HG03432 (cell line): ENCODE data around the gene DTNBP1.

ENCODE experiments used
- ATAC-seq: cut with Tn5 transposase; IDR thresholded peaks from one replicate; pipeline ENCODE4 v1.9.1; 2021; ENCODE audit warnings: mild to moderate bottlenecking, moderate library complexity; ENCODE audit not compliant: unreplicated experiment

DTNBP1 gene

DNA sequence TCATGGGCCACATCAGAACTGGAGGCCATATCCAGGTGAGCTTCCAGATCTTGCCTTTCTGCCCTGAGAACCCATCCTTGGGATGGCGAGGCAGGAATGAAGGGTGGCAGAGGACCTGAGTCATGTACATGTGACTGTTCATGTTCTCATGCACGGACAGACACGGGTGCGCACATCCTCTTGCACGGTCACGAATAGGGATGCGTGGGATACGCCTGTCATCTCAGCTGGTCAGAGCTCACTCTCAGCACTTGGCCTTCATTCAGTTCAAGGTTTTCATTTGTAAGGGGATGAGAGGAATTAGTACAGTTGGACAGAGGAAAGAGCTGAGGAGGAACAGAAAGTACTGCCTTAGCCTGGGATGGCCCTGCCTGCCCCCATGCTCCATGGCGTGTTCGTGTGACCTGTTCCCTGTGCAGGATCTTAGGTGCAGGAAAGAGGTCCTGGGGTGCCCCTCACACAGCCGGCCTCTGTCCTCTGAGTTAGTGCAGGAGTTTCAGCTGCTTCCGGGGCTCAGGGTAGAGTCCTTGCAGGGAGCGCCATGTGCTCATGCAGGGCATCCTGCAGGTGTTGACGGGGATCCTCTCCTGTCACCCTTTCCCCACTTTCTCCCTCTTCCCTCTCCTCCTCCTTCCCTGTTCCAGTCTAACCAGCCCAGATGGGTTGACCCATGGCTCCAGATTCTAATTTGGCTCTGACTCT is 173.4 kb downstream of the DTNBP1 start:
- no peak for ATAC-seq

DNA sequence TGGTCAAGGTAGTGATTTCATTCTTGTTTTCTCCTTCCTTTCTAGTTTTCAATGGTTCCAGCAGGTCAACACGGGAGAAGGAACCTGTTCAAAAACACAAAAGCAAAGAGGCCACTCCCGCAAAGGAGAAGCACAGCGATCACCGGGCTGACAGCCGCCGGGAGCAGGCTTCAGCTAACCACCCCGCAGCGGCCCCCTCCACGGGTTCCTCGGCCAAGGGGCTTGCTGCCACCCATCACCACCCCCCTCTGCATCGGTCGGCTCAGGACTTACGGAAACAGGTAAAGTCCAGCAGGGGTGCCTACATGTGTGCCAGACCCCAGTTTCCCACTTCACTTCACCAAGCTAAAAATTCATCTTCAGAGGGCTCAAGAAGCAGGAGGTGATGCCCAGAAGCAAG is 175.6 kb downstream of the DTNBP1 start:
- no peak for ATAC-seq

DNA sequence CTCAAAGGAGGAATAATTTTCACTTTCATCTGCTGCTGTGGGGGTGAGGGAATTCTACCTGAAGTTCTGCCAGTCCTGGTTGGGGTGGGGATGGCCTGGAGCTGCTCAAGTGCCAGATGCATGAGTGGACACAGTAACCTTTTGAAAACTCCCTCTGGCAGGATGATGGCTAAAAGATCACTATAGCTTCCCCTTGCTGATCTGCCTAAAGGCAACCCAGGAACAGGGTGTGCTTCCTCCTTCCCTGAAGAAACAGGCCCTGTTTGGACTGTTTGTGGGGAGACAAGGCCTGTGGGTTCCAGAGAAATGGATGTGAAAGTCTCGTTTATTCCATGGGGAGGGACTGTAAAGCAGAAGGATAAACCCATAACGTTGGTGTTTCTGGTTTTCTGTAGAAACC is 176.9 kb downstream of the DTNBP1 start:
- no peak for ATAC-seq

DNA sequence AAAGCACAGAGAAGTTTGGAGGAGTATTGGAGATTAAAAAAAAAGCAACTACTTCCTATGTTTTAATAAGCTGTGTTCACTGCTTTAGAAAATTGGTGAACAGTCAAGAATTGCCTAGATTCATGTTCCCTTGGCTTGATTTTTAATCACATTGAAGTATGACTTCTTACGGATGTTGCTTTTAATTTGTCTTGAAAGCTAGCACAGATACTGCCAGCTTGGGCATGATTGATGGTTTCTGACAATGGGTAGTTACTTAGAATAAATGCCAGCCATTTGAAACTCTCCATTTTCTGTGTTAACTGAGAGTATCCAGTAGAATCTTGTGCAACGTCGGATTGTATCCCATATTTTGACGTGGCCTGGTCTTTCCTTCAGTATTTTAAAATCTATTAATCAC is 178.0 kb downstream of the DTNBP1 start:
- ATAC-seq, result no peak

DNA sequence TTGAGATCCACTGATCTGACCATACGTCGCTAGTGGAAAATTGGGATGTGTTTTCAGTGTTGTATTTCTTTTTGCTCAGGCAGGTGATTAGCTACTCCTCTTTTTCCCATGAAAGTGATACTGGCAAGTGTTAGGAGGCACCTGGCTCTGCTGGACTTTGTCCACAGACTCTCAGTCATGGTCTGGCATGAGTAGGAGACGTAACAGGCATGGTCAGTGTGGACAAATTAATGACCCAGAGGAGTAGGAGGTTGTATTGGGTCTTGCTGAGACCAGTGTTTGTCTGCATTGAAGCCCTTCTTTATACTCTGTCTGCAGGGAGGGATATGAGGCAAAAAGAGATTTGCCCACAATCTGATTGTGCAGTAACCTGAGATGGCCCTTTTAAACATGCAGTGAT is 178.7 kb downstream of the DTNBP1 start:
- ATAC-seq, result no peak

DNA sequence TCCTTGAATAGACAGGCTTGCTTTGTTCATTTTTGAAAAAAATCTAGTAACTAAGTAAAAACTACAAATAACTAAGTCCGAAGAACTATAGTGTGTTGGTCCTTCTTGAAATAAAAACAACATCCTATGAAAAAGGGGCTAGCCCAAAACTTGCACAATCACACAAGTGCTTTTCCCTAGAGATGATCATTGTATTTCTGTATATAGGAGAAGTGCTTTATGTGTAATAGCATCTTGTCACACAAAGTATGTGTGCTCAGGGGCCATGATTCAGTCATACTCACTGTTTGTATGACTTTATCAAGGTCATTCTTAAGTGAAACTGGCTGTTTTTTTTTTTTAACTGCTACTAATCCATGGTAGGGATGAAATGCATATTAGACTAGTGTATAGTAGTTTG is 179.8 kb downstream of the DTNBP1 start:
- ATAC-seq, result no peak

DNA sequence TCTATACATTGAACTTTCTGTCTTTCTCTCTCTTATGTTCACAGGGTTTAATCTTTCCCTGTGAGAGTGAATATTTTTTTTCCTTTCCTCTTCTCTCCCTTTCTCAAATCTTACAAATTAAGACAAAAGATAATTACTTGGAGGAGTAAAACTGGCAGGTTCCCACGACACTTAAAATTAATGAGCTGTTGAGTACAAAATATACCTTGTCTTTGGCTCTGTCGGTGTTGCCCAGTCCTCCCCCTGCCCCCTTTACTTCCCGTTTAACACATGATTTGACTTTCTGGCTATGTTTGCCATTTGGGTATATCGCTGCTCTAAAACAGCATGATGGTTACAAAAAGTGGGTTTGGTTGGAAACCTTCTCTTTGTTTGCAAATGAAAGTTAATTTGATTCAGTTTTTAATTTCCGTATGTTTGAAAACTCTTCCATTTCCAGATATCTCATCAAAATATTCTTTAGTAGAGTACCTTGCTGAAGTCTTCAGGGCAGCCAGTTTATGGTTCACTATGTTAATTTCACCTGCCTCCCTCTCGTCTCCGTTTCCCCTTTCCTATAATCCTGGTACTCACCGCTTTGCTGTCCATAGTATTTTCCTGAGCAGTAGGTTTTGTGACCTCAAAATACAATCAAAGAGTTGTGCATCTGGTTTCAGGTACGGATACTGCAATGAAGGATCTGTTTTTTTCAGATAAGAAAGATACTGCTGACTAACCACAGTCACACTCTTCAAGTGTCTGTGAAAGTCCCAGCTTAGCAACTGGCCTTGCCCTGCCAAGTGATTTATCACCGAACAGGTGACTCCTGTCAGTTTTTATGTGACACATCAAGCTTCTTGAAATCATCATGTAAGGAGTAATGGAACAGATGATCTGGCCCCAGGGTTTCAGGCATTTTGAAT is 181.2 kb downstream of the DTNBP1 start:
- no peak for ATAC-seq

DNA sequence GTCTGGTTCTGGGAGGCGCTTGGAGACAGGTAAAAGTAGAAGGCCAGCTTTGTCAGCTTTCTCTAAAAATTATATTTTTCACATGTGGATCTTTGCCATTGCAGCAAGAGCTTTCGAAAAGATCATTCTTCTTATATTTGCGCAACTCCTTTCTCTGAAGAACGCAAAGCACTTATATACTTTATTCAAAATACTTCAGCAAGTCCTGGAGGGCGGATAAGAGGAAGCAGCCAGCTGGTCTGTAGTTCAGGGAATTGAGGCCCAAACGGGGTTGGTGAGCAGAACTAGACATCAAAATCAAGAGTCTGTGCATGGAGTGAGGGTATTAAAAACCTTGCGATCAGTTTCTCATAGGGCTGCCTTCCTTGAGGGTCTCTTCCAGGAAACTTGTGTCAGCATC is 182.3 kb downstream of the DTNBP1 start:
- ATAC-seq, result no peak

DNA sequence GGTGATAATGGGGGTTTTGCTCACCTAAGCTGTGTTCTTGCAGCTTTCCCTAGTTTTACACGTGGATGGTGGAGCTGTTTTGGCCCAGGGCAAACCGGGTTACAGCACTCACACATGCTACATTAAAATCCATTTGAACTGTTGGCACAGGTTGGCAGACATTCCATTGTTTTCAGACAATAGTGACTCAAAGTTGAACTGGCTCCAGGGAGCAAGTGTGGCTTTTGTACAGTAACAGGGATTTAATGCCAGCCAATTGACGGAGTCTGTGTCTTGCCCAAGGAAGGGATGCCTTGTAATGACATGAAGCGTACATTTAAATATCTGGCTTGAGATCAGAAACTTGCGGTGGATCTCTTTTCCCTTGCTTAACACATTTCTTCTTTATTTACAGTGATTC is 183.1 kb downstream of the DTNBP1 start:
- ATAC-seq, result no peak

DNA sequence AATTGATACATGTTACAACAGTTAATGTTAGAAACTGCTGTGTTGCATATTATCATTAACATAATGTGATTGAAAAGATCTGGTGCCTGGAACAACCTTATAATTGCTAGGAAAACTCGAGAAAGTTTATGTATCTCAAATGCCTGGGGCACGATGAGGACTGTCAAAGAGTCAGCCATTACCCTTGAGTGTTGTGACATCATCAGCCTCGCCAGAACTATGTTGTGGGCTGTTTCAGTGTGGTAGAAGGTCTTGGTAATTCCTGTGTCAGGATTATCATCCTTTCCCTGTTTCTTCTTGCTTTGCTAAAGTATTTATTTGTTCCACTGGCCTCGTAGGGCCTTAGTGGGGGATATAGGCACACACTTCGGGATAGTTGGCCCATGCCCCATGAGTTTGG is 185.1 kb downstream of the DTNBP1 start:
- no peak for ATAC-seq

DNA sequence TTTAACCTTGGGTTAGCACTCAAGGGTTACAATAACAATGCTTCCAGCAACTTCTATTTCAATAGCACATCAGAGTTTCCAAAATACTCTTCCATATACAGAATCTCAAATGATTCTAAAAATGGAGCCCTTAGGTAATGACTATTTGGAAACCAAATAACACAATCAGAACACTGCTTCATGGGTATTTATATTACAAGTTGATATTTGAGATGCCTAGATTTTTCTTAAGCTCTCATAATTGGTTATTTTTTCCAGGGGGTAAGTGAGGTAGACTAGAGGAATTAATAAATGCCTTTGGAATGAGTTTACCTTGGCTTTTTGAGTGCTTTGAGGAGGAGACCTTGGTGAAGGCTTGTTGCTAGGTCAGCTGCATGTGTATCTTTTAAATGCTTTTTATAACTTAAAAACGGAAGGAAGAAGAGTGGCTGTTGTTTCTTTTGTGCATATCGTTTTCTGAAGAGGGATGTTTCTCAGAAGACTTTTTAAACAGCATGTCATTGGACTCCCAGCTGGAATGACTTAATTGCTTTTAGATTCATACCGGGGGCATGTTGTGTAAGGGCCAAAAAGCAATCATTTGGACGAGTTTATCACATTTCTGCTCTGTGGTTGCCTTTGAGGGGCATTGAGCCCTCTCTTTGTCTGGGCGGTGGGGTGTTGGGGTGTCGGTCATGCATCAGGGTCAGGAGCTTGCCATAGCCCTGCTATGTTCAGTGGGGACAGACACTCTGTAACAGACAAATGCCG is 186.0 kb downstream of the DTNBP1 start:
- ATAC-seq, result no peak

DNA sequence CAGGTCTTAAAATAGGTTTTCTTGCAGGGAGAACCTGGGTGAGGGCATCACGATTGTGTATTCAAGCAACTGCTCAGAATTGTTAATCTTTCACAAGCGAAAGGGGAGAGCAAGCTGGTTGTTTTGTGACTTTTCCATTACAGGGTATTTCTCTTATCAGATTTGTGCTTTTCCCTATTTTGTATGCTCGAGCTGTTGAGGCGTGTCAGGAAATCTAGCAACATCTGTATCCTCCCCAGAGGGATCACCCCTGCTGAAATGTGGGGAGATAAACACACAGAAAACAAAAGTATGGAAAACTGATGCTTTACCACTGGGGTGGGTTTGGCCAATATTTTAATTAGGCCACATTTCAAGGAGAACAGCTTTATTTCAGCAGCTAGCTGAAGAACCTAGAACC is 187.0 kb downstream of the DTNBP1 start:
- no peak for ATAC-seq

DNA sequence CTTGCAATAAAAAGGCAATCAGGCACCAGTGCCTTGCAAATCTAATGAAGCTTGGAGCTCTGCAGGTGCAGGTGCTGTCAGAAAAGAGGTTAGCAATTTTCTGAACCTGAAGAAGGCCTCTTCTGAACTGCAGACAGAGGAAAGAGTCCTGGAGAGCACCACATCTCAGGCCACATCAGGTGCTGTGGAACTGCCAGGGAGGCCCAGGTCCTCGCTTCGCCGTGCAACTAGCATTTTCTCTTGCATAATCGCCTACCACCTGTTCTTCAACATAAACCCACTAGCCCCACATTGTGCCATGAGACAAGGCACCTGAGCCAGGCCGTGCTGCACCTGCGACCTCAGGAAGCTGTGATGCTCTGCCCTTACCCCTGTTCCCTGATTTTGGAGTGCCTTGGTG is 187.6 kb downstream of the DTNBP1 start:
- ATAC-seq, result no peak

DNA sequence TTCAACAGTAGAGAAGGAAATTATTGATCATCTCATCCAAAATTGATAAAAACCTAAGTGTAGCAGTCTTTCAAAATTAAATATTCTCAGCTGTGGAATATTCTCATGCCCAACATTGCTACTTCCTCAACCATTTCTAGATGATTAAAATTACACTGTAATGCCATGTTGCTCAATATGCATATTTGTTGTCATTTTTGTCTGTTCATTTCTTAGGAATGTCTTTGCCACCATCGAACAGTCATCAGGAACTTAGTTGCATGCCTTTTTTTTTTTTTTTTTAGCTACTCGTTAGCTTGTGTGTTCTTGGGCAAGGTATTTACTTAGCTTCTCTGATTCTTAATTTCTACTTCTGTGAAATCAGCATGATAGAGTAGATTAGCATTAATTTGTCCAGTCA is 188.6 kb downstream of the DTNBP1 start:
- ATAC-seq, result no peak

DNA sequence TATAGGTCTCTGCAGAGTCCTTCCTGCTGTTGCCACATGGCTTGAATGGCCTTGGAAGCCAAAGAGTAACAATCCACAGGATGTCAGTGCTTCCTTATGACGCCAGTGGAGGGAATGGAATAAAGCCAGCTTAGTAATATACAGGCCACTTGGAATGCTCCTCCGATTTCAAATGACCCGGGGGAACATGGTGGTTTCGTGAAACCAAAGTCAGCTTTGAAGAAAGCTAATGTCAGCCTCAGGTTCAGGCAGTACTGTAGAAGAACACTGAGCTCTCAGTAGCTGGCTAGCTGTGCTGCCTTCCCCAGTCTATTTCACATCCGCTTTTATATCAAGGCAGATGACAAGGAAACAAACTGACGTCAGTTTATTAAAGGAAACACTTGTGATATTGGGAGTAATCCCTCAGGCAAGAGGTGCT is 189.1 kb downstream of the DTNBP1 start:
- no peak for ATAC-seq

DNA sequence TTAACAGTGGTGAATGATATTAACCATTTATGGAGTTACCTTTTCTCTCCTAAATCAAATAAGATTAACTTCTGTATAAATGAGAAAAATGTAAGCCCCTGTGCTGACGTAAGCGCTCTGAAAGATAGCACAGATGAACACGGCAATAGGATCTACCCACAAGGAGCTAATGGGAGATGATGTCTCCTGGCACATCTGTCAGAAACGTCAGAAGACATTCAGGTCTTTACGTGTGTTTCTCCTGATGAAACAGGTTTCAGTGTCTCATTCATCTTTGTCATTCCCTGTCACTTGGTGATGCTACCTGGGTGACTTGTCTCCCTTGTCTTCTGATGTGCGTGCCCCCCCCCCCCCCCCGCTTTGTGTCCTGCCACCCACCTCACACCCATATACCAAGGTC is 189.7 kb downstream of the DTNBP1 start:
- no peak for ATAC-seq
